Hepatocyte (in vitro differentiated cells): ENCODE results near the gene LLGL1.

Experiments
- EZH2 ChIP-seq: fragments of 200-600 bp; sonication (generic); IDR thresholded peaks from 2 replicates; pipeline ENCODE4 v1.6.1; 2016; ENCODE audit warnings: antibody characterized with exemption, mild to moderate bottlenecking, borderline replicate concordance
- TF ChIP-seq, protein P1 (sequence below): fragments of 200-600 bp; sonication (generic); IDR thresholded peaks from 2 replicates; pipeline ENCODE4 v1.5.1; 2016; ENCODE audit warnings: antibody characterized with exemption, mild to moderate bottlenecking; ENCODE audit not compliant: poor library complexity

DNA sequence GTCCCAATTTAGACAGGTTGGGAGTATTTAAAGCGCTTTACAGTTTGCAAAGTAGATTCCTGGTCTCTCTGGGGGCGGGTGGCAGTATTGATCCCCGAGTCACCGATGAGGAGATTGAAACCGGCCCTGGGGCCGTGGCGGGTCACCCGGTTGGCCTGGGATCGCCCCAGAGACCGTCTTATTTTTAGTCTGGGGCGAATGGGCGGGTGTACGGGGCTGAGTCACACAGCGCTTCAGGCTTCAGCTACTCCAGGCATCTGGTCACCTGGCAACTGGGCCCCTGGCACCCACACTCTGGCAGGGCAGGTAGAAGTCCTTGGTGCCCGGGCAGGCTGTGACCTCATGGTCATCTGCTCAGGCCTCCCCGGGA, 35.7 kb downstream of the LLGL1 start:
- TF ChIP-seq, protein P1, sequence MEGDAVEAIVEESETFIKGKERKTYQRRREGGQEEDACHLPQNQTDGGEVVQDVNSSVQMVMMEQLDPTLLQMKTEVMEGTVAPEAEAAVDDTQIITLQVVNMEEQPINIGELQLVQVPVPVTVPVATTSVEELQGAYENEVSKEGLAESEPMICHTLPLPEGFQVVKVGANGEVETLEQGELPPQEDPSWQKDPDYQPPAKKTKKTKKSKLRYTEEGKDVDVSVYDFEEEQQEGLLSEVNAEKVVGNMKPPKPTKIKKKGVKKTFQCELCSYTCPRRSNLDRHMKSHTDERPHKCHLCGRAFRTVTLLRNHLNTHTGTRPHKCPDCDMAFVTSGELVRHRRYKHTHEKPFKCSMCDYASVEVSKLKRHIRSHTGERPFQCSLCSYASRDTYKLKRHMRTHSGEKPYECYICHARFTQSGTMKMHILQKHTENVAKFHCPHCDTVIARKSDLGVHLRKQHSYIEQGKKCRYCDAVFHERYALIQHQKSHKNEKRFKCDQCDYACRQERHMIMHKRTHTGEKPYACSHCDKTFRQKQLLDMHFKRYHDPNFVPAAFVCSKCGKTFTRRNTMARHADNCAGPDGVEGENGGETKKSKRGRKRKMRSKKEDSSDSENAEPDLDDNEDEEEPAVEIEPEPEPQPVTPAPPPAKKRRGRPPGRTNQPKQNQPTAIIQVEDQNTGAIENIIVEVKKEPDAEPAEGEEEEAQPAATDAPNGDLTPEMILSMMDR: no peak
- no peak for TF ChIP-seq EZH2
